A549 treated with dexamethasone at 1 μM for 4 hours (cell line): Measurements from ENCODE around the gene KCMF1. TPM values are rescaled to one million over a fixed set of nuclear protein-coding genes. Genes with fewer than 3 reads are reported as not detected.

Source experiments
- total RNA-seq: library from RNA; stranded (reverse); fragments of 200-300 nt; extraction: Qiagen RNA extraction; gene quantifications from 5 replicates; pipeline ENCODE4 v1.2.3, GENCODE V29; 2022

Gene KCMF1
- 105 to 141 TPM (median 129 TPM) in 5 replicates for total RNA-seq

GRCh38 chr2:84970868-84971509 lies at the start of gene KCMF1:
Gene KCMF1 (plus strand): TSS chr2:84971161. CDS start chr2:84971452, 291 bp downstream.

Other genes with a start within 250 kb of the KCMF1 start
- gene TRABD2A, start 90.1 kb upstream of the KCMF1 start, total RNA-seq: 11.2 to 16.2 TPM (median 14.5 TPM) in 5 replicates
- gene TMSB10, start 65.5 kb upstream of the KCMF1 start, total RNA-seq: 9,999 to 13,018 TPM (median 10,590 TPM) in 5 replicates
- 7.5 to 12.4 TPM (median 11.6 TPM) in 5 replicates for gene TCF7L1, start 162.2 kb downstream of the KCMF1 start, total RNA-seq